ENCODE data around the gene CUX1. TPM values are rescaled to one million over a fixed set of nuclear protein-coding genes. Genes with fewer than 3 reads are reported as not detected.

The CUX1 gene
- total RNA-seq, 4 donors from 2014 or later, result 40.8 to 62.1 (median 43.8) TPM

DNA sequence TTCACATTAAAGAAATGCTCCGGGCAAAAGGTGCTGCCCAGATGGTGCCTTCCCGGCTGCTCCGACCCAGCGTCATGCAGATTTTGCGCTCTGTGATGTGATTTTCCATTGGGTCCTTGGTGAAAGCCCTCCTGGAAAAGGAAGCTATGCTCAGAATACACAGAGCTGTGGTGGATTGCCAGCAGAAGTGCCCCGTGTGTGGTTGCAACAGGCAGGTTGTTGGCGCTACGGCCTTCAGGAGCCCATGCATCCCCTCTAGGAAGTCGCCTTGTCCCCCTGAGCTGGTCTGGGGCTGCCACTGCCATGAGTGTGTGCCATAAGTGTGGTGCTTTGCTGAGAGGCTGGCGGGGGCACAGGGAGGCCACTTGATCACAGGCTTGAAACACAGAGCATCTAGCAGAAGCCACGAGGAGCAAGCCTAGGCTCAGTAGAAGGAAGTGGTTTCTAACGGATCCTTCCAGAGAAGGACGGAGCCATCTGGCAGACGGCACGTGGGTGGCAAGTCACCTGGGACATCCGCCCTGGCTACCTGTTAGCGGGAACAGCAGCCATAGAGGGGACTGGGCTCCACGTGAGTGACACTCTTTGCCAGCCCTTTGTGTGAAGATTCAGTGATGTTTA is 210.9 kb downstream of the CUX1 start:
- H3K4me3 ChIP-seq (ENCODE audit: low read depth, poor library complexity, severe bottlenecking), result no peak overlapping the region
- WGBS, 2 donors, result 88 to 95% methylated on average over 18 of the region's 18 CpGs
- no peak for TF ChIP-seq POLR2A (IDR thresholded peaks at IDR 0.05)
- DNase-seq (ENCODE audit: low spot score in 2 of 2), result no peak
- intact Hi-C loops (cut with DNase I; ENCODE audit: low total_unique reads), result no loop called here

DNA sequence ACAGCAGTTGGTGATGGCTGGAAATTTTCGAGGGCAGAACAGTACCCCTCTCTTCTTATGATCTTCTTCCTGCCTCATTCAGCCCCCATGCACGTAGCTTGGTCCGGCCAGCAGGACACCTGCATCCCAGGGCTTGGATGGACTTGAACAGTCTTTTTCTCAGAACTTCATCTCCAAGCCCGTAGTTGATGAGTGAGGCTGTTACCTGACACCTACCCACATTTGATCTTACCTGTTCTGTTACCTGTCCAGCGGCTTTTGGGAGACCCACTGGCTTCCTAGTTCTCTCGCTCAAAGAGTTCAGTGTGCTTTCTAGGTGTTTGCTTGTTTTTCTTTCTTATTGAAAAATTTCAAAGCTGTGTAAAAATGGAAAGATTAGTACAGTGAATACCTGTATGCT is 212.2 kb downstream of the CUX1 start:
- intact Hi-C loops (cut with DNase I; ENCODE audit: low total_unique reads), result no loop called here
- 79 to 99% methylated on average over 6 of the region's 6 CpGs for WGBS, 2 donors
- TF ChIP-seq, protein P1, sequence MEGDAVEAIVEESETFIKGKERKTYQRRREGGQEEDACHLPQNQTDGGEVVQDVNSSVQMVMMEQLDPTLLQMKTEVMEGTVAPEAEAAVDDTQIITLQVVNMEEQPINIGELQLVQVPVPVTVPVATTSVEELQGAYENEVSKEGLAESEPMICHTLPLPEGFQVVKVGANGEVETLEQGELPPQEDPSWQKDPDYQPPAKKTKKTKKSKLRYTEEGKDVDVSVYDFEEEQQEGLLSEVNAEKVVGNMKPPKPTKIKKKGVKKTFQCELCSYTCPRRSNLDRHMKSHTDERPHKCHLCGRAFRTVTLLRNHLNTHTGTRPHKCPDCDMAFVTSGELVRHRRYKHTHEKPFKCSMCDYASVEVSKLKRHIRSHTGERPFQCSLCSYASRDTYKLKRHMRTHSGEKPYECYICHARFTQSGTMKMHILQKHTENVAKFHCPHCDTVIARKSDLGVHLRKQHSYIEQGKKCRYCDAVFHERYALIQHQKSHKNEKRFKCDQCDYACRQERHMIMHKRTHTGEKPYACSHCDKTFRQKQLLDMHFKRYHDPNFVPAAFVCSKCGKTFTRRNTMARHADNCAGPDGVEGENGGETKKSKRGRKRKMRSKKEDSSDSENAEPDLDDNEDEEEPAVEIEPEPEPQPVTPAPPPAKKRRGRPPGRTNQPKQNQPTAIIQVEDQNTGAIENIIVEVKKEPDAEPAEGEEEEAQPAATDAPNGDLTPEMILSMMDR (IDR thresholded peaks at IDR 0.05), result no peak
- no peak for TF ChIP-seq POLR2A (IDR thresholded peaks at IDR 0.05)
- H3K4me3 ChIP-seq (ENCODE audit: low read depth, poor library complexity, severe bottlenecking), result no peak overlapping the region
- no peak for DNase-seq (ENCODE audit: low spot score in 2 of 2)

DNA sequence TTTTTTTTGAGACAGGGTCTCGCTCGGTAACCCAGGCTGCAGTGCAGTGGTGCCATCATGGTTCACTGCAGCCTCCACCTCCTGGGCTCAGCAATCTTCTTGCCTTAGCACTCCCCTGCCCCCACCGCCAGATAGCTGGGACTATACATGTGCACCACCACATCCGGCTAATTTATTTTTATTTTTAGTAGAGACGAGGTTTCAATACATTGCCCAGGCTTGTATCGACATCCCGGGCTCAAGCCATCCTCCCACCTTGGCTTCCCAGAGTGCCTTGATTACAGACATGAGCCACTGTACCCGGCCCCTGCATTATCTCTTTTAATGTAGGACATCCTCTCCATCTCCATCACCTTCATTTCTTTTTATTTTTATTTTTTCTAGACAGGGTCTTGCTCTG is 213.3 kb downstream of the CUX1 start:
- TF ChIP-seq POLR2A (IDR thresholded peaks at IDR 0.05), result no peak
- TF ChIP-seq, protein P1 (IDR thresholded peaks at IDR 0.05), result no peak
- DNase-seq (ENCODE audit: low spot score in 2 of 2), result no peak
- H3K4me3 ChIP-seq (ENCODE audit: low read depth, poor library complexity, severe bottlenecking), result no peak overlapping the region
- WGBS, 2 donors, result 88 to 99% methylated on average over 8 of the region's 8 CpGs
- intact Hi-C loops (cut with DNase I; ENCODE audit: low total_unique reads), result no loop called here

DNA sequence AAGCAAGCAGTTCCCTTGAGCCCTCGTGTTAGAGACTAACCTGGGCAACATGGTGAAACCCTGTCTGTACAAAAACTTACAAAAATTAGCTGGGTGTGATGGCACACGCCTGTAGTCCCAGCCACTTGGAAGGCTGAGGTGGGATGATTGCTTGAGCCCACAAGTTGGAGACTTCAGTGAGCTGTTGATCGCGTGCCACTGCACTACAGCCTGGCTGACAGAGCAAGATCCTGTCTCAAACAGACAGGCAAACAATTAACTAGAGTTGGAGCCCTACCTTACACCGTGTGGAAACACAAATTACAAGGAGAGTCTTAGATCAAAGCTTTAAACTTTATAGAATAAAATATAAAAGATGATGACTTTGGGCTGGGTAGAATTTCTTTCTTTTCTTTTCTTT is 219.5 kb downstream of the CUX1 start:
- TF ChIP-seq, protein P1 (IDR thresholded peaks at IDR 0.05), result no peak
- no peak for TF ChIP-seq POLR2A (IDR thresholded peaks at IDR 0.05)
- no peak for DNase-seq (ENCODE audit: low spot score in 2 of 2)
- intact Hi-C loops (cut with DNase I; ENCODE audit: low total_unique reads), result no loop called here
- 89 to 92% methylated on average over 5 of the region's 5 CpGs for WGBS, 2 donors
- no peak overlapping the region for H3K4me3 ChIP-seq (ENCODE audit: low read depth, poor library complexity, severe bottlenecking)

DNA sequence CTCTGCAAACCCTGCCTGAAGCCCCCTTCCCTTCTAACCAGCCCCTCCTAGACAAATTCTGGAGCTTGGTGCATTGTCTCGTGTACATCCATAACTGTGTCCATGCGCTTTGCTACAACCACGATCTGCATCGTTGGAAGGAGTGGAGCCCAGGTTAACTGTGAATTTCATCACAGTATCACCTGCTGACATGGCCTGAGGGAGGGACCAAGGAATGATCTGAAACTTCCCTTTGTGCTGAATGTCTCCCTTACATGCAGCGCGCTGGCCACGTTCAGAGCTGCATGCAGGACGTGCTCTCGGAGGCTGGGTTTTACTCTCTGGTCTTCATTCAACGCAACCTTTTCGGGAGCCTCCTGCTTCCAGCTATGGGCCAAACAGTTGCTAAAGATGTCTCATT is 222.3 kb downstream of the CUX1 start:
- DNase-seq (ENCODE audit: low spot score in 2 of 2), result peak in 1 of 2 donors; percentile 28
- 95 to 98% methylated on average over 11 of the region's 11 CpGs for WGBS, 2 donors
- H3K4me3 ChIP-seq (ENCODE audit: low read depth, poor library complexity, severe bottlenecking), result no peak overlapping the region
- intact Hi-C loops (cut with DNase I; ENCODE audit: low total_unique reads), result no loop called here
- no peak for TF ChIP-seq POLR2A (IDR thresholded peaks at IDR 0.05)
- TF ChIP-seq, protein P1 (IDR thresholded peaks at IDR 0.05), result no peak

DNA sequence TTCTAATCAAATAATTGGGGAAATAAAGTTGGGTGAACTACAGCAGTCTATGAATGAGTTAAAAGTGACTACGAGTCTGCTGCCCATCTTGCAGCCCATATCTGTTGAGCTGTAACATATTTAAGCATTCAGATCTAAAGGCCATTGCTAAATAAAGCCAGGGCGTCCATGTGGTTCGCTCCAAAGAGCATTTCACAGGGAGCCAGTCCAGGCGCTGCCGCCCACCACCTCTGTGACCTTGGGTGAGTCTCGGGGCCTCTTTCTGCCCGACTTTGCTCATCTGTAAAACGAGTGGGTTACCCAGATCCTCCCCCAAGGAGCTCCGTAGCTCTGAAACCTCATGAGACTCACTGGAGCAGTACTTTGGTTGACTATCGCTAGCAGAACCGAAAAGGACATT is 223.1 kb downstream of the CUX1 start:
- intact Hi-C loops (cut with DNase I; ENCODE audit: low total_unique reads), result no loop called here
- no peak for TF ChIP-seq POLR2A (IDR thresholded peaks at IDR 0.05)
- TF ChIP-seq, protein P1 (IDR thresholded peaks at IDR 0.05), result no peak
- 87 to 91% methylated on average over 11 of the region's 11 CpGs for WGBS, 2 donors
- H3K4me3 ChIP-seq (ENCODE audit: low read depth, poor library complexity, severe bottlenecking), result no peak overlapping the region
- DNase-seq (ENCODE audit: low spot score in 2 of 2), result peak in 1 of 2 donors; percentile 77

All from lower leg skin (tissue), 4 donors.